Thyroid gland (tissue), 4 donors: ENCODE data around the gene CUL9. TPM values are rescaled to one million over a fixed set of nuclear protein-coding genes. Genes with fewer than 3 reads are reported as not detected.
"Not testable (repeated sequence)": the region's sequence is repeated elsewhere in the genome, so short reads cannot be mapped to it uniquely, and the experiment has no call there.

Source experiments
- DNase-seq, 2 donors: peaks; one replicate each; pipeline ENCODE4 v3.0.0-alpha.2; 2019
- H3K27ac ChIP-seq, 3 donors: fragments of 200-600 bp; sonication (generic); 1 replicate in 2 of 3; 2 replicates in 1 of 3; pipeline ENCODE4 v1.5.1; 2016 to 2019; ENCODE audit warnings: mild to moderate bottlenecking in 1 of 3, moderate library complexity in 1 of 3
- H3K27me3 ChIP-seq: fragments of 200-600 bp; sonication (generic); one replicate; pipeline ENCODE4 v1.5.1; 2019
- H3K36me3 ChIP-seq, 2 donors: fragments of 200-600 bp; sonication (generic); one replicate each; pipeline ENCODE4 v1.5.1; 2016 to 2019
- H3K4me1 ChIP-seq, 2 donors: fragments of 200-600 bp; sonication (generic); one replicate each; pipeline ENCODE4 v1.5.1; 2017 to 2019
- H3K4me3 ChIP-seq, 3 donors: fragments of 200-600 bp; sonication (generic); replicated peaks in 1 of 3; 1 replicate in 2 of 3; 2 replicates in 1 of 3; pipeline ENCODE4 v1.5.1; 2016; ENCODE audit warnings: mild to moderate bottlenecking in 1 of 3
- H3K9me3 ChIP-seq: fragments of 200-600 bp; sonication (generic); one replicate; pipeline ENCODE4 v1.5.1; 2017
- CTCF ChIP-seq, 6 experiments: fragments of 200-600 bp in 3 of 6; fragments of 450-650 bp in 3 of 6; sonication (generic) in 3 of 6; IDR thresholded peaks; one replicate each; pipeline ENCODE4 v1.5.1; 2016 to 2019; ENCODE audit warnings: antibody characterized with exemption in 6 of 6, mild to moderate bottlenecking in 2 of 6, inconsistent platforms in 1 of 6, moderate library complexity in 1 of 6
- POLR2A ChIP-seq, 2 donors: fragments of 450-650 bp; IDR thresholded peaks; one replicate each; pipeline ENCODE4 v1.6.1; 2017; ENCODE audit warnings: antibody characterized with exemption in 2 of 2, mild to moderate bottlenecking in 2 of 2, moderate library complexity in 1 of 2
- WGBS, 2 donors: methylation state at CpG; one replicate each; pipeline ENCODE4 v1.1.5; 2017; 5-methylcytosine and 5-hydroxymethylcytosine counted together
- intact Hi-C: fragments of 100-400 bp; cut with DNase I; formaldehyde crosslinking; loops from one replicate; pipeline ENCODE4 v1.15.1; 2023
- total RNA-seq, 4 donors: library from RNA; depleted of rRNA; stranded (reverse); fragments of >200 nt; gene quantifications; one replicate each; pipeline ENCODE4 v1.2.3, GENCODE V29; 2016

Gene CUL9
- 10 to 100 TPM; 39.7 to 63.3 (median 59.0) TPM for total RNA-seq

- Histone ChIP-seq H3K4me1 (peaks cover 15% of the 10 kb centered on the region in 2 donors), H3K9me3 (no peaks in the 10 kb centered on the region), H3K4me3 (peak within 1 kb of the TSS; percentile 52 to 90 (median 56)), H3K27ac (peak within 1 kb of the TSS; percentile 22 to 65 (median 64)), H3K27me3 (no peaks in the 10 kb centered on the region), H3K36me3 (peaks cover 32 to 40% of the 10 kb centered on the region in 2 donors)
- TF ChIP-seq POLR2A (IDR thresholded peaks at IDR 0.05), result peak in 1 of 2 donors; percentile 75
- TF ChIP-seq CTCF (IDR thresholded peaks at IDR 0.05), result peak in 1 of 6 experiments; percentile 25
- 1 to 3% methylated on average over 22 to 36 of the region's 51 CpGs for WGBS, 2 donors
- intact Hi-C loops, result no loop called here
- peak; percentile 89 for DNase-seq
Measured at GRCh38 chr6:43181942-43182860, at the start of gene CUL9. CUL9 (plus strand) TSS chr6:43182196; CDS start chr6:43184311, 2,115 bp downstream.

GRCh38 chr6:43138267-43138666 lies 43.7 kb upstream of the CUL9 start:
- TF ChIP-seq POLR2A (IDR thresholded peaks at IDR 0.05) (no peak), CTCF (IDR thresholded peaks at IDR 0.05) (no peak)

GRCh38 chr6:43139973-43140372 lies 42.0 kb upstream of the CUL9 start:
- H3K4me3 ChIP-seq, H3K27me3 ChIP-seq, H3K9me3 ChIP-seq, DNase-seq, H3K27ac ChIP-seq, H3K36me3 ChIP-seq, H3K4me1 ChIP-seq: not testable (repeated sequence)
- WGBS, 2 donors, result 91 to 92% methylated on average over 11 of the region's 11 CpGs
- intact Hi-C loops, result loop anchor here (5.0 kb wide), 2 partner anchors 68 to 238 kb away; no protein-coding TSS in a partner anchor

More at GRCh38 chr6:43138267-43138666, 43.7 kb upstream of the CUL9 start:
- DNase-seq, result no peak
- Histone ChIP-seq H3K27me3 (no peaks in the 10 kb centered on the region), H3K27ac (no peak overlapping the region), H3K9me3 (no peaks in the 10 kb centered on the region), H3K4me3 (no peak overlapping the region), H3K36me3 (no peaks in the 10 kb centered on the region), H3K4me1 (peaks cover 2% of the 10 kb centered on the region in 2 donors)
- intact Hi-C loops, result no loop called here
- 99 to 100% methylated on average over 3 of the region's 3 CpGs for WGBS, 2 donors

- Histone ChIP-seq H3K27ac (no peak overlapping the region), H3K36me3 (no peaks in the 10 kb centered on the region), H3K9me3 (no peaks in the 10 kb centered on the region), H3K4me1 (peaks cover 3 to 7% of the 10 kb centered on the region in 2 donors), H3K4me3 (no peak overlapping the region), H3K27me3 (no peaks in the 10 kb centered on the region)
- 89 to 91% methylated on average over 14 to 15 of the region's 16 CpGs for WGBS, 2 donors
- intact Hi-C loops, result loop anchor here (5.0 kb wide), 2 partner anchors 69 to 239 kb away; no protein-coding TSS in a partner anchor
- no peak for DNase-seq
- TF ChIP-seq CTCF (IDR thresholded peaks at IDR 0.05) (no peak), POLR2A (IDR thresholded peaks at IDR 0.05) (no peak)
Measured at GRCh38 chr6:43141644-43142043, 40.4 kb upstream of the CUL9 start.

GRCh38 chr6:43142101-43142500 lies 39.9 kb upstream of the CUL9 start:
- no peak overlapping the region for H3K27ac ChIP-seq
- no peaks in the 10 kb centered on the region for H3K36me3 ChIP-seq
- intact Hi-C loops, result loop anchor here (5.0 kb wide), 2 partner anchors 70 to 240 kb away; no protein-coding TSS in a partner anchor
- no peak for DNase-seq
- no peak for TF ChIP-seq POLR2A (IDR thresholded peaks at IDR 0.05)
- TF ChIP-seq CTCF (IDR thresholded peaks at IDR 0.05), result no peak
- H3K27me3 ChIP-seq, result no peaks in the 10 kb centered on the region
- WGBS, 2 donors, result 79 to 86% methylated on average over 11 to 14 of the region's 14 CpGs
- H3K9me3 ChIP-seq, result no peaks in the 10 kb centered on the region
- H3K4me1 ChIP-seq, result peaks cover 3 to 7% of the 10 kb centered on the region in 2 donors
- H3K4me3 ChIP-seq, result no peak overlapping the region
